Mesangial cell (primary cell): ENCODE measurements around the gene KCND2. TPM values are rescaled to one million over a fixed set of nuclear protein-coding genes. Genes with fewer than 3 reads are reported as not detected.

ENCODE experiments used
- total RNA-seq: library from RNA; depleted of rRNA; stranded (reverse); fragments of >200 nt; gene quantifications from 2 replicates; pipeline ENCODE4 v1.2.3, GENCODE V29; 2015

The KCND2 gene
- total RNA-seq = 0.38 TPM in 1 of 2 replicates, not detected in the other

DNA sequence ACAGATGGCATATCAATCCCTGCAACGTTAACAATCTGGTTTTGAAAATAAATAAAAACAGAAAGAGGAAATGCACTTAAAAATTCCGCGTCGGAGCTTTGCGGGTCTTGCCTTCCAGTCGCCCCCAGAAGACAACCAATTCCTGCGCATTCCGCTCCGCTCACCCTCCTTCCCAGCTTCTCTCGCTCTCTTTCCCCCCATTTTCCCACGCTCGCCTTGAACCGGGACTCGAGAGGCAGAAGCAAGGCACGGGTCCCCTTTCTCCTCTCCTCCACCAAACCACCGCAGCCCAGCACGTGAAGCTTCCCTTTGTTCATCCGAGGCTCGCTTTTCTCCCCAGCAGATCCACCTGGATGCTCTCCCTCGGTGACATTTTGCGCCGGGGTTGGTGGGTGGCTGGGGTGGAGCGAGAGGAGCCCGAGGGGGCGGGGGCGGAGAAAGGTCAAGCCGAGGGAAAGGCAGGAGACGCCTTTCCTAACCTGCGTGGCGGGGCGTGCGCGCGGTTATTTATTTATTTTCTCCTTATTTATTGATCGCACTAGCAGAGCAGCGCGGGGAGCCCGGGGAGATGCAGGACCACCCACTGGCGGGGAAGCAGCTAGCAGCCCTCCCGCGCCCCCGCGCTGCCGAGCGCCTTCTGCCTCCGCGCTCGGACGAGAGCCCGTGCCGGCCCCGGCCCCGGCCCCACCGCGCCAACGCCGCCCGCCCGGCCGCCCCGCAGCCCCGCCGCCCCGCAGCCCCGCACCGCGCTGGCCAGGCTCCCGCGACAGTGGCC, at the start of gene KCND2:
KCND2 (plus strand) TSS at position 475 of the 775 bp plus-strand sequence.

